Esophagus squamous epithelium (tissue), 4 donors: ENCODE results near the gene NSFL1C.

ENCODE experiments used
- POLR2A ChIP-seq, 4 donors: fragments of 450-650 bp; IDR thresholded peaks; one replicate each; pipeline ENCODE4 v1.6.1; 2017; ENCODE audit warnings: antibody characterized with exemption in 4 of 4, mild to moderate bottlenecking in 4 of 4, moderate library complexity in 3 of 4
- TF ChIP-seq, protein P1 (sequence below), 6 experiments: fragments of 450-650 bp in 4 of 6; fragments of 200-600 bp in 2 of 6; sonication (generic) in 2 of 6; IDR thresholded peaks; one replicate each; pipeline ENCODE4 v1.5.1; 2016 to 2019; ENCODE audit warnings: antibody characterized with exemption in 6 of 6, mild to moderate bottlenecking in 4 of 6, moderate library complexity in 4 of 6

DNA sequence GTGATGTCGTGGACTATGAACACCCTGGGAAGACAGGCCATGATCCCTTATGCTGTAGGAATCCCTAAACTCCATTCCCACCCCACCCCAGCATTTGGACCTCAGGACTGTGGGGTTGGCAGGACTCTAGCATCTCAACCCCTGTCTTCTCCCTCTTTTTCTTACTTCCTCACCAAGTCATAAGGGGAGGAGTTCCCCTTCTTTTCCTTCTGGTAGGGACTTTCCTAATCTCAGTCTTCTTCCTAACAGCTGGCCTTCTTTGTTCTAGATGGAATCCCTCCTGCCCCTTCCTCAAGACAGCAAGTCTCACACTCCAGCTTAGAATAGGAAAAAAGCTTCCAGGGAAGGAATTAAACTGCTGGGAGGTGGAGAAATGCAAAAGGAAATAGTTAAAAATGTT is 26.9 kb upstream of the NSFL1C start:
- TF ChIP-seq, protein P1, sequence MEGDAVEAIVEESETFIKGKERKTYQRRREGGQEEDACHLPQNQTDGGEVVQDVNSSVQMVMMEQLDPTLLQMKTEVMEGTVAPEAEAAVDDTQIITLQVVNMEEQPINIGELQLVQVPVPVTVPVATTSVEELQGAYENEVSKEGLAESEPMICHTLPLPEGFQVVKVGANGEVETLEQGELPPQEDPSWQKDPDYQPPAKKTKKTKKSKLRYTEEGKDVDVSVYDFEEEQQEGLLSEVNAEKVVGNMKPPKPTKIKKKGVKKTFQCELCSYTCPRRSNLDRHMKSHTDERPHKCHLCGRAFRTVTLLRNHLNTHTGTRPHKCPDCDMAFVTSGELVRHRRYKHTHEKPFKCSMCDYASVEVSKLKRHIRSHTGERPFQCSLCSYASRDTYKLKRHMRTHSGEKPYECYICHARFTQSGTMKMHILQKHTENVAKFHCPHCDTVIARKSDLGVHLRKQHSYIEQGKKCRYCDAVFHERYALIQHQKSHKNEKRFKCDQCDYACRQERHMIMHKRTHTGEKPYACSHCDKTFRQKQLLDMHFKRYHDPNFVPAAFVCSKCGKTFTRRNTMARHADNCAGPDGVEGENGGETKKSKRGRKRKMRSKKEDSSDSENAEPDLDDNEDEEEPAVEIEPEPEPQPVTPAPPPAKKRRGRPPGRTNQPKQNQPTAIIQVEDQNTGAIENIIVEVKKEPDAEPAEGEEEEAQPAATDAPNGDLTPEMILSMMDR (IDR thresholded peaks at IDR 0.05) = no peak
- no peak for TF ChIP-seq POLR2A (IDR thresholded peaks at IDR 0.05)
